ENCODE results near the gene EXOC6. TPM values are rescaled to one million over a fixed set of nuclear protein-coding genes. Genes with fewer than 3 reads are reported as not detected.

EXOC6 gene
- total RNA-seq, 4 donors from 2014 or later, result 9.7 to 760 (median 13.7) TPM

DNA sequence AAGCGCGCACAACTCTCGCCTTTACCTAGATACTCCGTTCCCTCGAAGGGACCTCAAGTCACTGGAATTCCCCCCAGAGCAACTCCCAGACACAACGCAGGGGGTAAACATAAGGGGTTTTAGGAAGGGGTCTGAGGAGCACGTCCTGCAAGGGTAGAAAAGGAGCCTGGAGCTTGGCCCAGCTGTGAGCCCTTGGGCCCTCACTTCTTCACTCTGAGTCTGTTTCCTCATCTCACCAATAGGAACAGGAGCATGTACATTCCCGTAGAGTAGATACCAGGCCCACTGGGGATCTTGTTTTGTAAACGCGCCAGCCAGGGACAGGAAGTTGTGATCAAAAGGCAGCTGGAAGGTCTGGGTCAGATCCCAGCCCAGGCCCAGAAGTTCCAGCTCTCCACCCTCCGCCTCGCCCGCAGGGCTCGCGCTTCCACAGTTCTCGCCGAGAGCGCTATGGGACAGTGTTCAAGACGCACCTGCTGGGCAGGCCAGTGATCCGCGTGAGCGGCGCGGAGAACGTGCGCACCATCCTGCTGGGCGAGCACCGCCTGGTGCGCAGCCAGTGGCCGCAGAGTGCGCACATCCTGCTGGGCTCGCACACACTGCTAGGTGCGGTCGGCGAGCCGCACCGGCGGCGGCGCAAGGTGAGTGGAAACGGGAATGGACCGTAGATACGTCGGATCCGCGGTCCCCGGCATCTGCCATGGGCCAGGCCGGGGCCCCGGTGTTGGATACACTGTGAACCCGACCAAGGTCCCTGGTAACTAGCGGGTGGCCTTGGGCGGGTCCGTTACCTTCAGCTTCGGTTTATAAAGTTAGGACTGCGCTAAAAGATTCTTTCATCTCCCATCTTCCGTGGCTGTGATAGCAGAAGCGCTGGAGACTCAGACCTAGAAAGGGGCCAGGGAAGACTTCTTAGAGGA, 213.5 kb downstream of the EXOC6 start:
- TF ChIP-seq, protein P1, sequence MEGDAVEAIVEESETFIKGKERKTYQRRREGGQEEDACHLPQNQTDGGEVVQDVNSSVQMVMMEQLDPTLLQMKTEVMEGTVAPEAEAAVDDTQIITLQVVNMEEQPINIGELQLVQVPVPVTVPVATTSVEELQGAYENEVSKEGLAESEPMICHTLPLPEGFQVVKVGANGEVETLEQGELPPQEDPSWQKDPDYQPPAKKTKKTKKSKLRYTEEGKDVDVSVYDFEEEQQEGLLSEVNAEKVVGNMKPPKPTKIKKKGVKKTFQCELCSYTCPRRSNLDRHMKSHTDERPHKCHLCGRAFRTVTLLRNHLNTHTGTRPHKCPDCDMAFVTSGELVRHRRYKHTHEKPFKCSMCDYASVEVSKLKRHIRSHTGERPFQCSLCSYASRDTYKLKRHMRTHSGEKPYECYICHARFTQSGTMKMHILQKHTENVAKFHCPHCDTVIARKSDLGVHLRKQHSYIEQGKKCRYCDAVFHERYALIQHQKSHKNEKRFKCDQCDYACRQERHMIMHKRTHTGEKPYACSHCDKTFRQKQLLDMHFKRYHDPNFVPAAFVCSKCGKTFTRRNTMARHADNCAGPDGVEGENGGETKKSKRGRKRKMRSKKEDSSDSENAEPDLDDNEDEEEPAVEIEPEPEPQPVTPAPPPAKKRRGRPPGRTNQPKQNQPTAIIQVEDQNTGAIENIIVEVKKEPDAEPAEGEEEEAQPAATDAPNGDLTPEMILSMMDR (IDR thresholded peaks at IDR 0.05; ENCODE audit: low read depth), result no peak

DNA sequence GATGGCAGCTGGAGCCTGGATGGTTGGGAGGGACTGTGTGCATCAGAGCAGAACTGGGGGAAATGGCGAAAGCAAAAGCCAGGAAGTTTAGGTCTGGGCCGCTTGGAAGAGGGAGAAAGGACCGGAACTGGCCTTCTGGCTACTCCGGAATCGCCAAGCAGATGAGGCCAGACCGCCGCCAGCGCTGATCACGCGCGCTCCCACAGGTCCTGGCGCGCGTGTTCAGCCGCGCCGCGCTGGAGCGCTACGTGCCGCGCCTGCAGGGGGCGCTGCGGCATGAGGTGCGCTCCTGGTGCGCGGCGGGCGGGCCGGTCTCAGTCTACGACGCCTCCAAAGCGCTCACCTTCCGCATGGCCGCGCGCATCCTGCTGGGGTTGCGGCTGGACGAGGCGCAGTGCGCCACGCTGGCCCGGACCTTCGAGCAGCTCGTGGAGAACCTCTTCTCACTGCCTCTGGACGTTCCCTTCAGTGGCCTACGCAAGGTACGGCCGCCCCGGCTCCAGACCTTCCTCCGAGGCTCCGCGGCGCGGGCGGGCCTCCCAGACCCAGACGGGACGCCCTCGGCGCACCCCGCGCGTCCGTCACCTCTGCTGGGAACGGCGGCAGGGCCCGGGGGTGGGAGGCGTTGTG, 214.3 kb downstream of the EXOC6 start:
- TF ChIP-seq, protein P1 (IDR thresholded peaks at IDR 0.05; ENCODE audit: low read depth), result no peak

DNA sequence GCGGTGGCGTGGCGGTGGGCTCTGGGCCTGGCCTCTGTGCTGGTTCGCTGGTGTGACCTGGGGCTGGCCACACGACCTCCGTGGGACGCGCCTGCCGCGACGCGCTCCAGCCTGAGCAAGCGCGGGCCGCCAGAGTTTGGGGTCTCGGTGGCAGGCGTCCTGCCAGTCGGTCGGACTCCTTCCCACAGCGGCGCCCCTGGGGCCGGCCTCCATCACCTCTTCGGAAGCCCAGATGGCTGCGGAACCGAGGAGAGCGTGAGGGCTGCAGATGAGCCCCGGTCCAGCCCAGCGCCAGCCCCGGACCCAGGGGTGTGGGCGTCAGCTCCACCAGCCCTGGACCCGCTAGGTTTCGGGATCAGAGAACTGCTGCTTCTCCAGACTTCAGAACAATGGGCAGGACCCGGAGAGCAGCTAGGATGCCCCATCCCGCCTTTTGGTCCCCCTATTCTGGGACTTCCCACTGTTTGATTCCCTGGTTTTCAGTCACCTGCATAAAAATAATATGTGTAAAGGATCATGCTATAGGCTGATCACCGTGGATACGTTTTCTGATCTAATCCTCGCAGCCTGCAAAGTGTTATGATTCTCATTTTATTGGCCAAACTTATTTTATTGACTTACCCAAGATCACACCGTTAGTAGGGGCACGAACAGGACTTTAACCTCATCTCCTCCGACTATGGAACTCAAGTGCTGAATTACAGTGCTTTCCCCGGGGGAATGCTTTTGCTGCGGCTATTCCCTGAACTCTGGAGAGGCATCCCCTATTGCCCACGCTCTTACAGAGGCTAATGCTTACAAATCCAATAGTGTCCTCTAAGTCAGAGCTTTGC, 215.0 kb downstream of the EXOC6 start:
- TF ChIP-seq, protein P1 (IDR thresholded peaks at IDR 0.05; ENCODE audit: low read depth), result no peak

DNA sequence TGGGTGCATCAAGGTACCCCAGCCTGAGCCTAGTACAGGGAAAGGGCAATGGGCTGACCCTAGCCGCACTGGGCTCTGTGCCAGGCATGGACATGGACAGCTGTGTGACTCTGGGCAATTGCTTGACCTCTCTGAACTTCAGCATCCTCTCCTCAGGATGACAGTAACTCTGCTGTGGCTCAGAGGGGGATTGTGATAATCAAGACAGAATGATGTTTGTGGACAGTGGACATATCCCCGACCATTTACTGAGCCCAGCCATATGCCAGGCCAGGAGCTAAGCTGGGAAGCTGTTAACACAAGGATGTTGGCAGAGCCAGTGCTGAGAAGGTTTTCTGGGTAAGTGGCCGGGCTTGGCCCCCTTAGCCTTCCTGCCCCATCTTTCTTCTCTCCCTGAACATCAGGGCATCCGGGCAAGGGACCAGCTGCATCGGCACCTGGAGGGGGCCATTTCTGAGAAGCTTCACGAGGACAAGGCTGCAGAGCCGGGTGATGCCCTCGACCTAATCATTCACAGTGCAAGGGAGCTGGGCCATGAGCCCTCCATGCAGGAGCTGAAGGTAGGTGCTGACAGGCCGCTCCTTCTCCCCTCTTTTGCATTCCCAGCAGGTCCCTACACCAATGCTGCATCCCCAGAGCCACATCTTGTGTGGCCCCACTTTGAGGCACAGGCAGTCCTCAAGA, 215.8 kb downstream of the EXOC6 start:
- TF ChIP-seq, protein P1 (IDR thresholded peaks at IDR 0.05; ENCODE audit: low read depth), result no peak

DNA sequence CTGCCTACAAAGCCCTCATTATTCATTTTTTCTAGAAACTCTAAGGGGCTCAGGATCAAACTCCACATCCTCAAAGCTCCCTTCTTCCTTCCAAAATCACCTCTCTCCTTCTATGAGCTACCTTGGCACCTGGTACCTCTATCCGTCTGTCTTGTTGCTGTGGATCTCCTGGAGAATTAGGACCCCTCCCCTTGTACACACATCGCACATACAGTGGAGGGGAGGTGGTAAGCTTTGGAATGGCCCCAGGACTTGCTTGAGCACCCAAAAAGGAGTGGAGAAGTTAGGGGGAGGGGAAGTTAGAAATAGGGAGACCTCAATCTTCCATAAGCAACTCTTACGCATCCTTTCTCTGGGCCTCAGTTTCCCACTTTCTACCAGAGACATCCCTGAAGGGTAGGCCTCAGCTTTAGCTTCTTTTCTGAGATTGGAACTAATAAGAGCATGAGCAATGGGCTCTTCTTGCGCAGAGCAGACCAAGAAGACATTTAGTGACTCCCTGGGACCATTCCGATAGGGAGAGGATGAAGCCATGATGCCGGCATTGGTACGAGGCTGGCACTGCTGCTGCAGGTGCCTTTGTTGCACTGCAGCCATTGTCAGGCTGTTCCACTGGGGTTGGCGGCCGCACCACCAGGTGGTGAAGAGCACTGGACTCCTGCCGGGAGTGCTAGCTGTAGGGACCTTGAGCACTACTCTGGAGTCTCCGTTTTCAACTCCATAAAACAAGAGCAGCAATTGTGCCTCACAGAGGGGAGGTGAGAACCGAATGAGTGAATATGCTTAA, 216.7 kb downstream of the EXOC6 start:
- TF ChIP-seq, protein P1 (IDR thresholded peaks at IDR 0.05; ENCODE audit: low read depth), result no peak

DNA sequence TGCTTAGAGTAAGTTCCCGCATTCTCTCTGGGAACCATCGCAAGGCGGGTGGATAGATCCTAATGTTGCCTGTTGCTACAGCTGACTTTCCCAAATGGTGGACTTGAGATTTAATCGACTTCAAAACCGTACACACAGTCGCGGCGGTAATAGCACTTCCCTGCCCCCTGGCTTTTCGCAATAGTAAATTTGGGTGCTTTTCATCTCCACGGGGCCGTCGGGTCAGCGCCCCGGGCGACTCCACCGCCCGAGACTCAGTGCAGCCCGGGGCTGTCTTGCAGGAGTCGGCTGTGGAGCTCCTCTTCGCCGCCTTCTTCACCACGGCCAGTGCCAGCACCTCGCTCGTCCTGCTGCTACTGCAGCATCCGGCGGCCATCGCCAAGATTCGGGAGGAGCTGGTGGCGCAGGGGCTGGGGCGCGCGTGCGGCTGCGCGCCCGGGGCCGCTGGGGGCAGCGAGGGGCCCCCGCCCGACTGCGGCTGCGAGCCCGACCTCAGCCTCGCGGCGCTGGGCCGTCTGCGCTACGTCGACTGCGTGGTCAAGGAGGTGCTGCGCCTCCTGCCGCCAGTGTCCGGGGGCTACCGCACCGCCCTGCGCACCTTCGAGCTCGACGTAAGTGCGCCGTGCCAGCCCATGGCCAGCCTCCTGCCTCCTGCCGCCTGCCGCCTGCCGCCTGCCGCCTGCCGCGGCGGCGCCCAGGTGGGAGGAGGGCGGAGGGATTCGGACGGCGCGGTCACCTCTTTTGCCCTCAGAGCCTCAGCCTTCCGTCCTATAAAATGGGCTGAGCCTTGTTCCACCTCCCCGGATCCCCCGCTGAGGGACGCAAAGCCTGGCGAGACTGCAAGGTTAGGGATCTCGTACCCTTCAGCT, 217.6 kb downstream of the EXOC6 start:
- TF ChIP-seq, protein P1 (IDR thresholded peaks at IDR 0.05; ENCODE audit: low read depth), result no peak
